C4-2B (cell line): ENCODE measurements around the gene NELL1.

Source experiments
- ZFX ChIP-seq: fragments of 450-650 bp; IDR thresholded peaks from 2 replicates; pipeline ENCODE4 v1.6.1; 2017
- TF ChIP-seq, protein P1 (sequence below): fragments of 450-650 bp; conservative IDR thresholded peaks from 2 replicates; pipeline ENCODE4 v1.5.1; 2017; ENCODE audit warnings: mild to moderate bottlenecking

- TF ChIP-seq, protein P1, sequence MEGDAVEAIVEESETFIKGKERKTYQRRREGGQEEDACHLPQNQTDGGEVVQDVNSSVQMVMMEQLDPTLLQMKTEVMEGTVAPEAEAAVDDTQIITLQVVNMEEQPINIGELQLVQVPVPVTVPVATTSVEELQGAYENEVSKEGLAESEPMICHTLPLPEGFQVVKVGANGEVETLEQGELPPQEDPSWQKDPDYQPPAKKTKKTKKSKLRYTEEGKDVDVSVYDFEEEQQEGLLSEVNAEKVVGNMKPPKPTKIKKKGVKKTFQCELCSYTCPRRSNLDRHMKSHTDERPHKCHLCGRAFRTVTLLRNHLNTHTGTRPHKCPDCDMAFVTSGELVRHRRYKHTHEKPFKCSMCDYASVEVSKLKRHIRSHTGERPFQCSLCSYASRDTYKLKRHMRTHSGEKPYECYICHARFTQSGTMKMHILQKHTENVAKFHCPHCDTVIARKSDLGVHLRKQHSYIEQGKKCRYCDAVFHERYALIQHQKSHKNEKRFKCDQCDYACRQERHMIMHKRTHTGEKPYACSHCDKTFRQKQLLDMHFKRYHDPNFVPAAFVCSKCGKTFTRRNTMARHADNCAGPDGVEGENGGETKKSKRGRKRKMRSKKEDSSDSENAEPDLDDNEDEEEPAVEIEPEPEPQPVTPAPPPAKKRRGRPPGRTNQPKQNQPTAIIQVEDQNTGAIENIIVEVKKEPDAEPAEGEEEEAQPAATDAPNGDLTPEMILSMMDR, result no peak
- no peak for TF ChIP-seq ZFX
Observed at GRCh38 chr11:20731676-20732215, 62.4 kb downstream of the NELL1 start.
